Adrenal gland (tissue), 5 donors: Measurements from ENCODE around the gene EHD3.

ENCODE experiments used
- POLR2A ChIP-seq, 2 donors: fragments of 450-650 bp; IDR thresholded peaks; one replicate each; pipeline ENCODE4 v1.6.1; 2017; ENCODE audit warnings: antibody characterized with exemption in 2 of 2, mild to moderate bottlenecking in 2 of 2, moderate library complexity in 1 of 2
- TF ChIP-seq, protein P1 (sequence below), 6 experiments: fragments of 450-650 bp in 4 of 6; fragments of 200-600 bp in 2 of 6; sonication (generic) in 1 of 6; IDR thresholded peaks; 1 replicate in 5 of 6; 2 replicates in 1 of 6; pipeline versions ENCODE4 v1.5.1 to v1.8.0; 2016 to 2021; ENCODE audit warnings: antibody characterized with exemption in 6 of 6, mild to moderate bottlenecking in 2 of 6, moderate library complexity in 1 of 6
- donor health status: DM: no; HTN: no; CAD: no.

DNA sequence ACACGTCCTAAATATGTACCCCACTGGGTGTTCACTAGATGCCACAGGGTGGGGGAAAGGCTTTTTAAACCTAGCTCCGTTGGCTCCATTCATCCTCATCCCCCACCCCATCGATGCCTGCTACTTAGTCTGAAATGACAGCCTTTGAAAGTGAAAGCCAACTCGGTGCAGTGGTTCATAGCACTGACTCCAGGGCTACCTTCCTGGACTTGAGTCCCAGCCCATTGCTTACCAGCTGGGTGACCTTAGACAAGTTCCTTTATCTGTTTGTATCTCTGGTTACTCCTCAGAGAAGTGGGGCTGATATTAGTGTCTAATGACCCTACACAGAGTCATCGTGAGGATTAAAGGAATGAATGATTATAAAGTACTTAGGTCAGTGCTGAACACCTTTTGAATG is 24.4 kb downstream of the EHD3 start:
- TF ChIP-seq, protein P1, sequence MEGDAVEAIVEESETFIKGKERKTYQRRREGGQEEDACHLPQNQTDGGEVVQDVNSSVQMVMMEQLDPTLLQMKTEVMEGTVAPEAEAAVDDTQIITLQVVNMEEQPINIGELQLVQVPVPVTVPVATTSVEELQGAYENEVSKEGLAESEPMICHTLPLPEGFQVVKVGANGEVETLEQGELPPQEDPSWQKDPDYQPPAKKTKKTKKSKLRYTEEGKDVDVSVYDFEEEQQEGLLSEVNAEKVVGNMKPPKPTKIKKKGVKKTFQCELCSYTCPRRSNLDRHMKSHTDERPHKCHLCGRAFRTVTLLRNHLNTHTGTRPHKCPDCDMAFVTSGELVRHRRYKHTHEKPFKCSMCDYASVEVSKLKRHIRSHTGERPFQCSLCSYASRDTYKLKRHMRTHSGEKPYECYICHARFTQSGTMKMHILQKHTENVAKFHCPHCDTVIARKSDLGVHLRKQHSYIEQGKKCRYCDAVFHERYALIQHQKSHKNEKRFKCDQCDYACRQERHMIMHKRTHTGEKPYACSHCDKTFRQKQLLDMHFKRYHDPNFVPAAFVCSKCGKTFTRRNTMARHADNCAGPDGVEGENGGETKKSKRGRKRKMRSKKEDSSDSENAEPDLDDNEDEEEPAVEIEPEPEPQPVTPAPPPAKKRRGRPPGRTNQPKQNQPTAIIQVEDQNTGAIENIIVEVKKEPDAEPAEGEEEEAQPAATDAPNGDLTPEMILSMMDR (IDR thresholded peaks at IDR 0.05): no peak
- no peak for TF ChIP-seq POLR2A (IDR thresholded peaks at IDR 0.05)
